DLD1 (cell line): ENCODE results near the gene TMEM14B.
"Not testable (repeated sequence)": the region's sequence is repeated elsewhere in the genome, so short reads cannot be mapped to it uniquely, and the experiment has no call there.

Source experiments
- in situ Hi-C: cut with HindIII; loops from 2 replicates; pipeline ENCODE4 v1.10.0; 2017; ENCODE audit warnings: low sequenced_read_pairs

The TMEM14B gene

GRCh38 chr6:10745116-10745515 lies 2.5 kb upstream of the TMEM14B start:
- in situ Hi-C loops: no loop called here

GRCh38 chr6:10746915-10747250 lies 722 bp upstream of the TMEM14B start:
- in situ Hi-C loops: no loop called here

DNA sequence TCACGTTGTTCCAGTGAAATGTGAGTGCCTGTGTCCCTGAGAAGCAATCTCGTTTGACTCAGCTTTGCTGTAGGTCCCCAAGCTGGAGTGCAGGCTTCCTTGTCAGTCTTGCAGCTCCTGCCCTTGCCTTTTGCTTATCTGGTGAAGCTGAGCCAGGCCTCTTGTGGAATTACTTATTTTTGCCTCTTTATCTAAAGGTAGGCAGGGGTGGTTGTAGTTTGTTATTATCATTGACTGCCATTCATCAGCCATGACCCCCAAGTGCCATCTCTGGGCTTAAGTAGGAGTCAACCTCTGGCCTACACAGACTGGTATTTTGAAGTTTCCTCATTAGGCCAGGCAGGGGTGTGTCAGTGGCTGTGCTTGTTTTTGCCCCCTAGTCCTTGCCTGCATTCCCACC lies 2.1 kb downstream of the TMEM14B start:
- in situ Hi-C loops: no loop called here

DNA sequence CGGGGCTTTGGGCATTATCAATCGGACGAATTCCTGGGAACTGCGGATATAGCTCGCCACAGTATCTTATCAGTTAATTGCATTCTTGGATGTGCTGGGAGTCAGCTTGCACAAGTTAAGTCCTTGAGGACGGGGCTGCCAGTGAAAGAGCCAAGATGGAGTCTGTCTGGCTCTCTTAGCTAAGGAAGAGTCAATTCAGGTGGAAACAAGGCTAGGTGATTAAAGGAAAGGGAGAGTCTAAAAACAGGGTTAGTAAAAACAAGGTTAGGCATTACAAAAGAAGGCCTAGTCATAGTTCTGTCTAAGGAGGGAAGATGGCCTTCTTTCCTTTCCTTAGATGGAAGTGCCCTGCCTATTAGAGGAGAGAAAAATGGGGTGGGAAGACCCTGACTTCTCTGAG lies 3.0 kb downstream of the TMEM14B start:
- in situ Hi-C loops: not testable (repeated sequence)

DNA sequence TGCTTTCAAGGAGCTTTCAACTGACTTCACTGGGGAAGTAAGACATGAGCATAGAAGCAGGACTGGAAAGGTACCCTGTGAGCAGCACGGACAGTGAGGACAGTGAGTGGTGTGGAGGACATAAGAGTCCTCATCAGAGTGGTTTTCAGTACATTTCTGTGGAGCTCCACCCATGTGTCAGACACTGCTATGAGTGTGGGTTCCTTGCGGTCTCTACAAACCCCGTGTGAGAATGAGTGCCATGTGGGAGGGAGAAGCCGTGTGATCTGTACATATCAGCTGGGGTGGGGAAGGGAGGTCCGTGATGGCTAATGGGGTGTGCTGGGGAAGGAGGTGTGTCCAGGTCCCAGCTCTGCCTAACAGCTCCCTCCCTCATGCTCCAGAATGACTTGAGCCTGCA lies 4.2 kb downstream of the TMEM14B start:
- in situ Hi-C loops: not testable (repeated sequence)

GRCh38 chr6:10756085-10756484 lies 8.5 kb downstream of the TMEM14B start:
- in situ Hi-C loops: no loop called here

- in situ Hi-C loops: no loop called here
Measured at GRCh38 chr6:10759312-10759839, 11.8 kb downstream of the TMEM14B start.

DNA sequence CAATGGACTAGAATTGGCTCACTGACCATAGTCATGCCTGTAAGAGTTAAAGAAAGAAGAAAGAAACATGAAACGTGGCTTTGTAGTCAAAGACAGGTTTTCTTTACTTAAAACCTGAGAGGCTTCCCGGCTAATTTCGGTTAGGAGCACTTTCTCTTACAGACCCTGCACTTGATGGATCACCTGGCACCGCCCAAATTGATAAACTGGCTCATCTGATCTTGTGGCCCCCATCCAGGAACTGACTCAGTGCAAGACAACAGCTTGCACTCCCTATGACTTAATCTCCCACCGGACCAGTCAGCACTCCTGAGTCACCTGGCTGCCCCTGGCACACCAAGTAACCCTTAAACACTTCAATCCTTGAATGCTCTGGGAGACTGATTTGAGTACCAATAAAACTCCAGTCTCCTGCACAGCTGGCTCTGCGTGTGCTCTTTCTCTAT lies 12.3 kb downstream of the TMEM14B start:
- in situ Hi-C loops: no loop called here

DNA sequence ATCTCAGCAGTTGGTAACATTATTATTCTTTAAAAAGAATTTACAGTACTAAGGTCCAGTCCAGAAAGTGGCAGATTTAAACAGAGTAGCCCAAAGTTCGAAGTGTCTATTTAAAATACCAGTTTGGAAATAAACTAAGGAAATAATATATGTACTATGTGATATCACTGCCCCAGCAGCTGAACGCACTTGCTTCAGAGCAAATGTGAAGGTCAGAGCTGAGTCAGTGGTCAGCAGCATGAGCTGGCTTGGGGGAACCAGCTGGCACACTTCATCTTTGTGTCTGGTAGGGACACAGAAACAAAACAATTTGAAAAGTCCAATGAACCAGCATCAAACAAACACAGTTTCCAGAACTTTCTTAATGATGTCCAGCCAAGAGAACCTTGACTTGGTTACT lies 15.4 kb downstream of the TMEM14B start:
- in situ Hi-C loops: no loop called here

- in situ Hi-C loops: no loop called here
Measured at GRCh38 chr6:10769419-10769818, 21.8 kb downstream of the TMEM14B start.

GRCh38 chr6:10771371-10771894 lies 23.8 kb downstream of the TMEM14B start:
- in situ Hi-C loops: no loop called here

DNA sequence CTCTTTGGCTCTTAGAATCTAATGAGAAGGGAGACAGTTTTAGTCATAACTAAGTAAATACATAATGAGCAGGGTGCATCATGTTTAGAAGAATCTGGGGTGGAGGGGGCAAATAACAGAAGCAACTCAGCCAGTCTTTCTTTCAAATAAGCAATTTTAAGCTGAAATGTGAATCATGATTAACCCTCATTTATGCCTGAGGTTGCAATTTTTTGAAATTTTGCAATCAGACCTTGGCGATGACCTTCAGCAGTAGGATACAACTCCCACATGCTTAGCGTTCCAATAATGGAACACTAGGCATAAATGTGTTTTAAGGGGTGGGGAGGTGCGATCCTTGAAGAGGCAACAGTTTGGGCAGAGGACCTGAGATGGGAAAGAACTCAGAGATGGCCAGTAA lies 30.6 kb downstream of the TMEM14B start:
- in situ Hi-C loops: no loop called here

DNA sequence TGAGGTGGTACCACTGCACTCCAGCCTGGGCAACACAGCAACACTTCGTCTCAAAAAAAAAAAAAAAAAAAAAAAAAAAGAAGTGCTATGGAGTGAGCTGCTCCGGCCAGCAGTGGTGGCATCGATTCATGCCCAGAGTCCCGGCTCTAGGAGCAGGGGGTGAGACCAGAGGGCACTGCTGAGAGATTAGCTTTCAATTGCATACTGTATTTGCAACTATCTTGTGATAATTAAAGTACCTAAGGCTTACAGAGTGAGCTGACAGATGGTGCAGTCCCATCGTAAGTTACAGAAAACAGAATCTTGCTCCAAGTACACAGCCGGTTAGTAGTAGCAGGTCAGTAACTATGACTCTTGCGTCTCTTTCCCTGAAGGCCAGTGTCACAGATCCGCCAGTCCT lies 31.5 kb downstream of the TMEM14B start:
- in situ Hi-C loops: no loop called here

DNA sequence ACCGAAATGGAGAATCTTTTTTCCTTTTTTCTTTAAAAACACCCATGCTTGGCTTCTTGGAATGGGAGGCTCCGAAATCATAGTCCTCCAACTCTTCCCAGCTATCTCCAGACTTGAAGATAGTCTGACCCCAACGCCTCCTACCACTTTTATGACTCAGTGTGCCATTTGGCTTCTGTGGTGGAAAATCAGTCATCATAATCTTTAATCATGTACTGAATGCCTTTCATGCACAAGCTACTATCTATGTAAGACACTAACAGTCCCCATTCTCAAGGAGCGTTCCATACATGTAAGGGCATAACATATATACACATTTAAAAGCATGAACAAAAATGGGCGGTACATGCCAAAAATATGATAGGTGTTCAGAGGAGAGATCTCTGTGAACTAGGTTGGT lies 44.1 kb downstream of the TMEM14B start:
- in situ Hi-C loops: no loop called here

DNA sequence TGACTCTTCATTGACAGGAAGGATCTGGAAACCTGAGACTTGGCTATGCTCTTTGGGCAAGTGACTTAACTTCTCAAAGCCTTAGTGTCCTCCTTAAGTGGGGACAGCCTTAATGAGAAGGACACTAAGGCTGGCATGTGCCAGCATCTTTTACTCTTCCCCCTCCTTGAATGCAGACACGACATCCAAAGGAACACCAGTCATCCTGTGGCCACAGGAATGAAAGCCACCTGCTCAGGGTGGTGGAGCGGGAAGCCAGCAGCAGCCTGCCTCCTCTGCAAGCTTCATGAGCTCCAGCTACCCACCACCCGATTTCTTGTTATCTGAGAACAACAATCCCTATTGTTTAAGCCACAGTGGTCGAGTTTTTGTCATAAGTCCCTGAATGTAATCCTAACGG lies 44.5 kb downstream of the TMEM14B start:
- in situ Hi-C loops: no loop called here

DNA sequence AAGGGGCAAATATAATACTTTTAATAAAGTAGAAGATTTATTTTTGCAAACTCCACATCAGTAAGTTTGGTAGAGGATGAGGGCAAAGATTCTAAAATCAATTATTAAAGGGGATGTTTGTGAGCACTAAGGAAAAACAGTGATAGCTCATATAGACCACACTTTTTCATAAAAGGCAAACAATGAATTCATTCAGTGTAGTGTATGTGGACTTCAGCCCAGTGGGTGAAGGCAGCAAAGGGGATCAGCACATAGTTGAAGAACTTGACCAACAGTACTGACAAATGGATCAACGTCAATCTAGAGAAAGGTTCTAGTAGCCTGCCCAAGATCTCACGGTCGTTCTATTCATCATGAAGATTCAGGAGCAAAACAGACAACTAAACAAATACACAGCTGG lies 45.4 kb downstream of the TMEM14B start:
- in situ Hi-C loops: no loop called here

DNA sequence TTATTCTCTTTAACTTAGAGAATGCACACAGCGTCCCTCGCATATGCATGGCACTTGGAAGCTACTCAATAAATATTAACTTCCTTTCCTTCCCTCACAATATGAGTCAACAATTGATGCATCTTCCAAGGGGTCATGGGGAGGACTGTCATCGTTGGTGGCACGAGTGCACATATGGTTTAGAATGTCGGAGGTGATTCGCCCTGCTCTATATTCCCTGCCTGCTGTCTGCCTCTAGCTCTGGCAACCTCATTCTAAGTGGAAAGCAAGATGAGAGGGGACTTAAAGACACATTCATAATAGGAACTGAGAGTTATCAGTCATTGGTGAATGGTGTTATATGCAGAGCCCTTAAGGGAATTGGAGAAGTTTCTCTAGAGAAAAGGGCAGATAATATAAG lies 46.1 kb downstream of the TMEM14B start:
- in situ Hi-C loops: no loop called here

DNA sequence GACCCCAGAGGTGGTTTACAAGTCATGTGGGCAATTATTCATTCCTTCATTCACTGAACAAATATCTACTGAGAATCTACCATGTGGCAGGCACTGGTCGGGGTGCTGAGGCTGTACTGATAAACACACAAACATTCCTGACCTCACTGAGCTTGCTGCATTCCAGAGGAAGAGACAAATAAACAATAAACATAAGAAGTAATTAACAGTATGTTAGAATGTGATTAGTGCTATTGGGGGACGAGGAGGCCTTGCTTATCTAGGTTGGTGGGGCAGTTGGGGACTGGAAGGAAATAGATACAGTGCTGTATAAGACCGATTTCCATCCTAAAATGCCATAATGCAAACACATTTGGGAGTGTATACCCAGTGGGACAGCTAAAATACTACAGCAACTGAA lies 46.6 kb downstream of the TMEM14B start:
- in situ Hi-C loops: no loop called here

DNA sequence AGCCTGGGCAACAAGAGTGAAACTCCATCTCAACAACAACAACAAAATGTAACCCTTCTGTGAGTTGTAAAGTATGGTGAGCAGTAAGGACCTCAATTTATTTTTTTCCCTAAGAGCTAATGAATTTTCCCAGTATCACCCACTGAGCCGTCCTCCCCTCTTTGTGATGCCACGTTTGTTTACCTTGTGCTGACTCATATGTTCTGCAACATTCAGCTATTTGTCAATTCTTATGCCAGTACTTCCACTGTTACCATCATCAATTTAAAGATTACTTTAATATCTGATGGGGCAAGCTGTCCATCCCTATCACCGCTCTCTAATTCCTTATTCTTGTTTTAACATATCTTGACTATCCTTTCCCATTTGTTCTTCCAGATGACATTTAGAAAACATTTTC lies 53.2 kb downstream of the TMEM14B start:
- in situ Hi-C loops: no loop called here

DNA sequence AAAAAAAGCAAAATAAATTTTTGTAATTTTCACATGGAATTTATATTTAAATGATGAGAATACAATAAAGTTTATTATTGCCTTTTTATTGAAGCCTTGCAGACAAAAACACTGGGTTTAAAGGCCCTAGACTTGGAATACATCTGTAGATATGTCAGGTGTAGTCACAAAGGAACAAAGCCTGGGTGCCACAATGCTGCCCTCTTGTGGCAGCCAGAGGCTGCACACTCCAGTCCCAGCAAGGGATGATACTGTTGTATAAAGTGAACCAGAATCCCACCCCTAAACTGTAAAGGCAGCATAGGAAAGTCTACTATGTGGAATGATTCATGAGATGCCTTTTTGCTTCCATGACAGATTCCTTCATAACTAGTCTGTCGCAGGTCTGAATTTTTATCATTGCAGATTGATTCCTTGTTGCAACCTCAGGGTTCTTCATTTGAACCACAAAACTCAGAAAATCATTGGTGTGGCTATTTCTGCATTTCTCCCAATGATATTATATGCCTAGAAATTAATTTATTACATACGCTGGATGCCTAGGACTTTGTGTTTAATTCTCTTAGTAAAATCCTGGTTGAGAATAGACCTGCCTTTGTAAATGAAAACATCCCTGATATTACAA lies 53.7 kb downstream of the TMEM14B start:
- in situ Hi-C loops: no loop called here
